HepG2 (cell line): Measurements from ENCODE around the gene PXYLP1. TPM values are rescaled to one million over a fixed set of nuclear protein-coding genes. Genes with fewer than 3 reads are reported as not detected.

Experiments used
- ATAC-seq: fragments of 200-7000 bp; cut with Tn5 transposase; 3 replicates; pipeline ENCODE4 v1.9.1; 2020; ENCODE audit warnings: mild to moderate bottlenecking, moderate library complexity
- BruUV-seq: library from RNA; stranded (reverse); fragments of 400-500 nt; replicated peaks from 2 replicates; lab custom pipeline; 2021; lab: Mats Ljungman, UMichigan
- CTCF ChIA-PET: fragments of 300-600 bp; formaldehyde crosslinking; extraction: SDS; loops from one replicate; lab custom pipeline; 2021; ENCODE audit warnings: low total read pairs, inconsistent platforms, low intra/inter-chr PET ratio; lab: Yijun Ruan, JAX
- POLR2A ChIA-PET: fragments of 350-600 bp; sonication (Branson Sonifier 250); formaldehyde crosslinking; loops from one replicate; lab custom pipeline; 2020; ENCODE audit warnings: antibody characterized with exemption, inconsistent platforms; lab: Yijun Ruan, JAX
- DNase-seq: peaks from one replicate; pipeline ENCODE4 v3.0.0-alpha.2; 2015; ENCODE audit warnings: low spot score
- FAIRE-seq: peaks from 3 replicates; lab custom pipeline; 2011; peaks lifted over from hg19 to GRCh38; lab: Jason Lieb, UNC
- H2AFZ ChIP-seq: one replicate; pipeline ENCODE4 v1.6.1; 2011; ENCODE audit warnings: low read length, inconsistent platforms
- H3K27ac ChIP-seq: fragments of 300-600 bp; 3 replicates; pipeline ENCODE4 v1.8.0; 2011; ENCODE audit warnings: mixed run types, mild to moderate bottlenecking, mixed read lengths, low read length, inconsistent platforms; ENCODE audit not compliant: insufficient read depth; ENCODE audit errors: extremely low read length
- H3K27me3 ChIP-seq, 2 experiments: fragments of 200-600 bp in 1 of 2; 2 replicates in 1 of 2; 3 replicates in 1 of 2; pipeline versions ENCODE4 v1.6.0 to v1.8.0; 2011; ENCODE audit warnings: low read length in 2 of 2, mild to moderate bottlenecking in 2 of 2, moderate library complexity in 2 of 2, inconsistent platforms in 1 of 2; ENCODE audit not compliant: insufficient read depth in 2 of 2, control insufficient read depth in 1 of 2
- H3K36me3 ChIP-seq, 2 experiments: fragments of 200-600 bp in 1 of 2; replicated peaks in 1 of 2; 2 replicates in 1 of 2; 3 replicates in 1 of 2; pipeline versions ENCODE4 v1.5.1 to v1.8.0; 2011; ENCODE audit warnings: low read length in 2 of 2, inconsistent platforms in 1 of 2; ENCODE audit not compliant: insufficient read depth in 2 of 2, control insufficient read depth in 1 of 2
- H3K4me1 ChIP-seq: 2 replicates; pipeline ENCODE4 v1.5.1; 2012; ENCODE audit warnings: low read length, inconsistent platforms; ENCODE audit not compliant: insufficient read depth
- H3K4me2 ChIP-seq: 2 replicates; pipeline ENCODE4 v1.6.0; 2011; ENCODE audit warnings: low read depth, low read length, inconsistent platforms
- H3K4me3 ChIP-seq, 3 experiments: fragments of 200-600 bp in 1 of 3; sonication (generic), shearing (Covaris generic) in 1 of 3; replicated peaks in 1 of 3; 2 replicates each; pipeline ENCODE4 v1.5.1; 2011 to 2016; ENCODE audit warnings: low read length in 3 of 3, inconsistent platforms in 2 of 3, low read depth in 2 of 3, mild to moderate bottlenecking in 2 of 3, control low read depth in 1 of 3, mixed read lengths in 1 of 3; ENCODE audit not compliant: insufficient read depth in 1 of 3
- H3K79me2 ChIP-seq: one replicate; pipeline ENCODE4 v1.6.1; 2011; ENCODE audit warnings: low read length, inconsistent platforms; ENCODE audit not compliant: insufficient read depth
- H3K9ac ChIP-seq: 2 replicates; pipeline ENCODE4 v1.6.0; 2011; ENCODE audit warnings: mild to moderate bottlenecking, low read depth, low read length, inconsistent platforms; ENCODE audit not compliant: insufficient read depth
- H3K9me3 ChIP-seq: 2 replicates; pipeline ENCODE4 v1.5.1; 2012; ENCODE audit warnings: mild to moderate bottlenecking, low read length
- H4K20me1 ChIP-seq: 2 replicates; pipeline ENCODE4 v1.6.0; 2011; ENCODE audit warnings: inconsistent platforms, mild to moderate bottlenecking, low read length, moderate library complexity; ENCODE audit not compliant: insufficient read depth
- CC2D1A ChIP-seq: sonication (generic); formaldehyde crosslinking; IDR thresholded peaks from 2 replicates; pipeline ENCODE4 v1.8.1; 2023; ENCODE audit warnings: mild to moderate bottlenecking, missing genetic modification reagents
- HOXA3 ChIP-seq: sonication (generic); formaldehyde crosslinking; IDR thresholded peaks from 2 replicates; pipeline ENCODE4 v1.5.0; 2020; ENCODE audit warnings: missing genetic modification reagents
- YEATS4 ChIP-seq: sonication (generic); formaldehyde crosslinking; IDR thresholded peaks from 2 replicates; pipeline ENCODE4 v1.4.0; 2020; ENCODE audit warnings: missing genetic modification reagents, borderline replicate concordance
- ZNF138 ChIP-seq: sonication (generic); formaldehyde crosslinking; IDR thresholded peaks from 2 replicates; pipeline ENCODE4 v1.5.0; 2020; ENCODE audit warnings: mild to moderate bottlenecking, low read depth, missing genetic modification reagents
- WGBS: methylation state at CpG from one replicate; pipeline ENCODE4 v1.1.6; 2017; ENCODE audit warnings: low lambda C conversion rate; 5-methylcytosine and 5-hydroxymethylcytosine counted together
- in situ Hi-C: cut with HindIII; loops from 2 replicates; pipeline ENCODE4 v1.10.0; 2017; ENCODE audit warnings: low pct_unique_long_range_greater_than_20kb; ENCODE audit not compliant: extremely low pct_ligation_motif_present
- intact Hi-C: fragments of 100-400 bp; cut with micrococcal nuclease; formaldehyde crosslinking; loops from one replicate; pipeline ENCODE4 v1.10.0; 2022; ENCODE audit not compliant: unreplicated experiment
- polyA plus RNA-seq, 8 experiments: library from polyadenylated mRNA; depleted of rRNA in 3 of 8; stranded (reverse) in 7 of 8; unstranded in 1 of 8; fragments of >200 nt; fragmentation: Illumina TruSeq in 4 of 8; extraction: Trizol in 4 of 8; gene quantifications; 2 replicates each; pipeline versions ENCODE4 v1.2.1 to v1.2.3, GENCODE V29; 2011 to 2016; ENCODE audit warnings: low read depth in 4 of 8, missing spikeins in 1 of 8, mixed read lengths in 1 of 8; ENCODE audit not compliant: insufficient read depth in 1 of 8
- total RNA-seq, 5 experiments: library from RNA; depleted of rRNA; stranded (reverse); fragments of >200 nt; fragmentation: Illumina TruSeq; extraction: Trizol; gene quantifications; 2 replicates each; pipeline ENCODE4 v1.2.3, GENCODE V29; 2016; ENCODE audit warnings: low read depth in 1 of 5
- TF ChIP-seq, protein P1 (sequence below): sonication (generic); formaldehyde crosslinking; IDR thresholded peaks from 2 replicates; pipeline ENCODE4 v1.5.0; 2020; ENCODE audit warnings: missing genetic modification reagents, mild to moderate bottlenecking, borderline replicate concordance
- TF ChIP-seq, protein P2 (sequence below): sonication (generic); formaldehyde crosslinking; IDR thresholded peaks from 2 replicates; pipeline ENCODE4 v1.4.0; 2020; ENCODE audit warnings: missing genetic modification reagents, borderline replicate concordance

Gene PXYLP1
- total and polyA plus RNA-seq, 2 of the 13 experiments (the other 11 are each of a cell fraction or from before 2014, with no cell fraction given): 4.9 to 8.1 TPM

DNA sequence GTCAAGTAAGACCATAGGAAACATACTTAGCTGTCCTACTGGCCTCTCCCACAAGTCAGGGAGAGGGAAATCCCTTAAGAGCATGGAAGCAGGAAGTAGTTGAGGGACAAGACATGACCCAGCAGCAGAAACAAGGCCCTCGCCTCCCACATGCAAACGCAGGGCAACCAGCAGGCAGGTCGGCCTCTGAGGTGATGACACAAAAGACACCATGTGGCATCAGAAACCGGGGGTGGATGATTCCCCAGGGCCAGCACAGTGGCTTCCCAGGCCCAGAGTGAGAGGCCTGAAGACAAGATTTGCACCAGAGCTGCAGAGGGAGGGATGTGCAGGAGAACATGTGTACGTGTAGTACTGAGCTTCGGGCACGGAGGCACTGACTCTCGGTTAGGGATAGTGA lies 26.3 kb downstream of the PXYLP1 start:
- Histone ChIP-seq H2AFZ (no peak overlapping the region), H3K4me1 (no peaks in the 10 kb centered on the region), H3K4me3 (no peak overlapping the region), H3K27ac (no peak overlapping the region), H3K36me3 (no peaks in the 10 kb centered on the region), H3K9me3 (no peaks in the 10 kb centered on the region), H3K4me2 (no peak overlapping the region), H3K27me3 (no peaks in the 10 kb centered on the region)
- intact Hi-C loops: no loop called here
- BruUV-seq: no TSS peak
- ATAC-seq (no peak), DNase-seq (no peak)
- in situ Hi-C loops: no loop called here
- WGBS: 89% methylated on average over 8 of the region's 8 CpGs
- POLR2A ChIA-PET: no interaction called here
- no peak for TF ChIP-seq HOXA3 (CRISPR knock-in tag)
- TF ChIP-seq, protein P1, sequence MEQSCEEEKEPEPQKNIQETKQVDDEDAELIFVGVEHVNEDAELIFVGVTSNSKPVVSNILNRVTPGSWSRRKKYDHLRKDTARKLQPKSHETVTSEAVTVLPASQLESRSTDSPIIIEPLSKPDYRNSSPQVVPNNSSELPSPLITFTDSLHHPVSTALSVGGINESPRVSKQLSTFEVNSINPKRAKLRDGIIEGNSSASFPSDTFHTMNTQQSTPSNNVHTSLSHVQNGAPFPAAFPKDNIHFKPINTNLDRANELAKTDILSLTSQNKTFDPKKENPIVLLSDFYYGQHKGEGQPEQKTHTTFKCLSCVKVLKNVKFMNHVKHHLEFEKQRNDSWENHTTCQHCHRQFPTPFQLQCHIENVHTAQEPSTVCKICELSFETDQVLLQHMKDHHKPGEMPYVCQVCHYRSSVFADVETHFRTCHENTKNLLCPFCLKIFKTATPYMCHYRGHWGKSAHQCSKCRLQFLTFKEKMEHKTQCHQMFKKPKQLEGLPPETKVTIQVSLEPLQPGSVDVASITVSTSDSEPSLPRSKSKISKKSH (CRISPR knock-in tag): no peak
- TF ChIP-seq CC2D1A: no peak
- TF ChIP-seq ZNF138 (CRISPR knock-in tag): no peak
- TF ChIP-seq, all 625 proteins: peak for 0
- CTCF ChIA-PET: no interaction called here
- Histone ChIP-seq H4K20me1 (no peaks in the 10 kb centered on the region), H3K79me2 (no peaks in the 10 kb centered on the region), H3K9ac (no peak overlapping the region)
- no peak for FAIRE-seq

DNA sequence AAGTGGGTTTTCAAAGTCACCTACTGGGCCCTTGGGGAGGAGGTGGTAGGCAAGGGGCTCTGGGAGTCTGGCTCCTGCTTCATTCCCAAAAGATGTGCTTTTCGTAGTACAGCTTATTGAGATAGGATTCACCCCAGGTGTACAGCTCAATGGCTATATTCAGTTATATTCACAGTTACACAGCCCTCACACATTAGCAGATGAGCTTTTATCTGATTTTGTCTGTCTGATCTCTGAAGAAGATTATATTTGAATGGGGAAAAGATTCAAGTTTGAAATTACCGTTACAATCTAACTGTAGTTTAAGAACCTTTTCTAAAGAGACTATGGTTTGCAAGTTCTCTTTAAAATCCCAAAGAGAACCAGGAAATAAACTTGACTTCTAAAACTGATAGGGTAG lies 27.3 kb downstream of the PXYLP1 start:
- H3K36me3 ChIP-seq: 0 out of 5 replicates have a peak, but pooled peaks cover 0 to 4% of the 10 kb centered on the region in 2 experiments
- no peak overlapping the region for H3K9ac ChIP-seq
- FAIRE-seq (no peak), ATAC-seq (no peak), DNase-seq (no peak)
- no peaks in the 10 kb centered on the region for H4K20me1 ChIP-seq
- H3K9me3 ChIP-seq: no peaks in the 10 kb centered on the region
- POLR2A ChIA-PET: no interaction called here
- H3K27me3 ChIP-seq: no peaks in the 10 kb centered on the region
- BruUV-seq: no TSS peak
- CTCF ChIA-PET: no interaction called here
- H3K4me2 ChIP-seq: no peak overlapping the region
- no peak for TF ChIP-seq YEATS4 (CRISPR knock-in tag)
- TF ChIP-seq, protein P2, sequence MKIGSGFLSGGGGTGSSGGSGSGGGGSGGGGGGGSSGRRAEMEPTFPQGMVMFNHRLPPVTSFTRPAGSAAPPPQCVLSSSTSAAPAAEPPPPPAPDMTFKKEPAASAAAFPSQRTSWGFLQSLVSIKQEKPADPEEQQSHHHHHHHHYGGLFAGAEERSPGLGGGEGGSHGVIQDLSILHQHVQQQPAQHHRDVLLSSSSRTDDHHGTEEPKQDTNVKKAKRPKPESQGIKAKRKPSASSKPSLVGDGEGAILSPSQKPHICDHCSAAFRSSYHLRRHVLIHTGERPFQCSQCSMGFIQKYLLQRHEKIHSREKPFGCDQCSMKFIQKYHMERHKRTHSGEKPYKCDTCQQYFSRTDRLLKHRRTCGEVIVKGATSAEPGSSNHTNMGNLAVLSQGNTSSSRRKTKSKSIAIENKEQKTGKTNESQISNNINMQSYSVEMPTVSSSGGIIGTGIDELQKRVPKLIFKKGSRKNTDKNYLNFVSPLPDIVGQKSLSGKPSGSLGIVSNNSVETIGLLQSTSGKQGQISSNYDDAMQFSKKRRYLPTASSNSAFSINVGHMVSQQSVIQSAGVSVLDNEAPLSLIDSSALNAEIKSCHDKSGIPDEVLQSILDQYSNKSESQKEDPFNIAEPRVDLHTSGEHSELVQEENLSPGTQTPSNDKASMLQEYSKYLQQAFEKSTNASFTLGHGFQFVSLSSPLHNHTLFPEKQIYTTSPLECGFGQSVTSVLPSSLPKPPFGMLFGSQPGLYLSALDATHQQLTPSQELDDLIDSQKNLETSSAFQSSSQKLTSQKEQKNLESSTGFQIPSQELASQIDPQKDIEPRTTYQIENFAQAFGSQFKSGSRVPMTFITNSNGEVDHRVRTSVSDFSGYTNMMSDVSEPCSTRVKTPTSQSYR (CRISPR knock-in tag): no peak
- no peaks in the 10 kb centered on the region for H3K79me2 ChIP-seq
- intact Hi-C loops: no loop called here
- no peaks in the 10 kb centered on the region for H3K4me1 ChIP-seq
- WGBS: 75% methylated on average over 2 of the region's 2 CpGs
- no peak overlapping the region for H2AFZ ChIP-seq
- no peak overlapping the region for H3K4me3 ChIP-seq
- in situ Hi-C loops: no loop called here
- no peak overlapping the region for H3K27ac ChIP-seq
